Loucy (cell line): ENCODE measurements around the gene SPDYE17.
"Not testable (repeated sequence)": the region's sequence is repeated elsewhere in the genome, so short reads cannot be mapped to it uniquely, and the experiment has no call there.

ENCODE experiments used
- H2AFZ ChIP-seq: fragments of 200-600 bp; sonication (generic); 2 replicates; pipeline ENCODE4 v1.6.0; 2016; ENCODE audit warnings: antibody characterized with exemption, mild to moderate bottlenecking, low read length, moderate library complexity
- H3F3A ChIP-seq: fragments of 200-600 bp; 2 replicates; pipeline ENCODE4 v1.6.0; 2016; ENCODE audit warnings: antibody characterized with exemption, low read depth, mild to moderate bottlenecking
- H3K27me3 ChIP-seq: fragments of 200-600 bp; sonication (generic); 2 replicates; pipeline ENCODE4 v1.6.1; 2014; ENCODE audit warnings: low read length, mild to moderate bottlenecking; ENCODE audit not compliant: insufficient read depth, poor library complexity, severe bottlenecking
- H3K36me3 ChIP-seq: fragments of 200-600 bp; sonication (generic); 2 replicates; pipeline ENCODE4 v1.6.1; 2016; ENCODE audit warnings: low read length; ENCODE audit not compliant: insufficient read depth
- H3K4me1 ChIP-seq: fragments of 200-600 bp; sonication (generic); 2 replicates; pipeline ENCODE4 v1.5.1; 2014; ENCODE audit warnings: low read length, mild to moderate bottlenecking; ENCODE audit not compliant: insufficient read depth, poor library complexity, severe bottlenecking
- H3K4me2 ChIP-seq: fragments of 200-600 bp; sonication (generic); 2 replicates; pipeline ENCODE4 v1.6.0; 2014; ENCODE audit warnings: antibody characterized with exemption, low read length, low read depth, mild to moderate bottlenecking; ENCODE audit not compliant: poor library complexity, severe bottlenecking
- H3K4me3 ChIP-seq: fragments of 200-600 bp; sonication (generic); 2 replicates; pipeline ENCODE4 v1.5.1; 2014; ENCODE audit warnings: low read length, mild to moderate bottlenecking, mixed read lengths; ENCODE audit not compliant: poor library complexity, severe bottlenecking
- H3K79me2 ChIP-seq: fragments of 200-600 bp; sonication (generic); 2 replicates; pipeline ENCODE4 v1.6.1; 2014; ENCODE audit warnings: low read length; ENCODE audit not compliant: insufficient read depth
- H3K9ac ChIP-seq: fragments of 200-600 bp; sonication (generic); 2 replicates; pipeline ENCODE4 v1.6.0; 2014; ENCODE audit warnings: mild to moderate bottlenecking, low read depth, low read length, moderate library complexity; ENCODE audit not compliant: poor library complexity, severe bottlenecking
- H3K9me2 ChIP-seq: fragments of 200-600 bp; sonication (generic); replicated peaks from 2 replicates; pipeline ENCODE4 v1.6.1; 2016; ENCODE audit warnings: low read depth, low read length, mixed read lengths
- H3K9me3 ChIP-seq: fragments of 200-600 bp; sonication (generic); 2 replicates; pipeline ENCODE4 v1.6.1; 2014; ENCODE audit warnings: mild to moderate bottlenecking, antibody characterized with exemption, low read length, low read depth; ENCODE audit not compliant: insufficient read depth
- H4K20me1 ChIP-seq: fragments of 200-600 bp; sonication (generic); 2 replicates; pipeline ENCODE4 v1.6.0; 2014; ENCODE audit warnings: antibody characterized with exemption, low read length, mild to moderate bottlenecking; ENCODE audit not compliant: insufficient read depth, poor library complexity, severe bottlenecking

Gene SPDYE17

DNA sequence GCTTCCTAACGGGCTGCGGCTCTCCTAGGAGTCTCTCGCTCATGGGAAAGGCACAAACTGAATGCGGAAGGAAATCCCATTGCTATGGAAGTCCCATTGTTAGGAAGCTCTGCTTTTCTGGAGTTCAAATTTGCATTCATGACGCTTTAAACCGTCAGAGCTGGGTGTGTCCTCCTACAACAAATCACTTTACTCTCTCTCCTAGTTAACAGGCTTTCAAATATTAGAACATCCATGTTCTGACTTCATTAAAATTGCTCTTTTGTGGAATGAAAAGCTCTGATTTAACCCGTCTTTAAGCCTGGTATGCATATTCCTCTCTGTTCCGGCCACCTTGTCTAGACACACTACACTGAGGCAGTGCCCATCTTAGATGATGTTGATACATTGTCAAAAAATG, at the start of gene SPDYE17:
Gene SPDYE17 (minus strand): TSS at position 101 of the 400 bp plus-strand sequence. CDS start 1,791 bp downstream, outside the sequence.
- not testable (repeated sequence) for H3K4me2 ChIP-seq, H3K4me3 ChIP-seq, H3K4me1 ChIP-seq

DNA sequence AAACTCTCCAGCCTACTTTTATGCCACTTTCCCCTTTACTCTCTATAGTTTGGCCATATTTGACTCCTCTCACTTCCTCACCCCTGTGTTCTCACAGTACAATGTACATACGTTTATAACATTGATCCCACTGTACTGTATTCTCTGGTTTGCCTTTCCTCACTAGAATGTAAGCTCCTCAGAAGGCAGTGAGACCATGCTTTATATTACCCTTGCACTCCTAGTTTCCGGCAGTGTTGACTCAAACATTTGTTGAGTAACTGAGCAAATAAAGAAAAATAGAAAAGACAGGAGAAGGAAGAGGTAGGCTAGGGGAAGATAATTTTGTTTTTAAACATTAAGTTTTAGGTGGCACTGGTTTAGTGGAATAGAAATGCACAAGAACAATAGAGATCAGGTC, 48.1 kb upstream of the SPDYE17 start:
- H3K79me2 ChIP-seq, H3K4me2 ChIP-seq, H3K9me3 ChIP-seq: not testable (repeated sequence)

More for the DNA sequence above, at the start of gene SPDYE17:
- H3K9me2 ChIP-seq, H3K79me2 ChIP-seq, H3K9ac ChIP-seq, H3K9me3 ChIP-seq, H3F3A ChIP-seq, H3K27me3 ChIP-seq, H2AFZ ChIP-seq, H4K20me1 ChIP-seq, H3K36me3 ChIP-seq: not testable (repeated sequence)

DNA sequence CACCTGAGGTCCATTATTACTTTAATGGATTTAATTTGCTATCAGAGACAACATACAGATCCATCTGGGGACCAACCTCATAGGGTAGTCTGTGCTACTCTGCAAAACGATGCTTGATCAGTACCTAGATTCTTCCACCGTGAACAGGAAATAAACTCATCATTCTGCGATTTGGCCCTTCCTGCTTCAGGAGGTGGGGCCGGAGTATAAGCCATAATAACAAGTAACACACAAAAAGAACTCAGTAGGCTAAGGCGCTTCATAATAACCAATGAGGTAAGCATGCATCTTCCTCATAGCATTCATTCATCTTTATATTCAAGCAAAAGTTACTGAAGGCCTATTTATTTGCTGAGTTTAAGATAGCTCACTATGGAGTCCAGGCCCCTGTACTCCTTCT, 47.5 kb upstream of the SPDYE17 start:
- not testable (repeated sequence) for H2AFZ ChIP-seq, H3K4me2 ChIP-seq, H3K4me1 ChIP-seq, H3F3A ChIP-seq, H3K9me3 ChIP-seq, H3K27me3 ChIP-seq, H4K20me1 ChIP-seq, H3K4me3 ChIP-seq, H3K79me2 ChIP-seq, H3K9ac ChIP-seq, H3K9me2 ChIP-seq, H3K36me3 ChIP-seq

More for the DNA sequence above, 48.1 kb upstream of the SPDYE17 start:
- H4K20me1 ChIP-seq, H3K4me1 ChIP-seq, H3K4me3 ChIP-seq, H3K27me3 ChIP-seq, H3K9ac ChIP-seq, H2AFZ ChIP-seq, H3K36me3 ChIP-seq, H3F3A ChIP-seq, H3K9me2 ChIP-seq: not testable (repeated sequence)

GRCh38 chr7:77079112-77079511, 47.0 kb upstream of the SPDYE17 start:
- H3K79me2 ChIP-seq, H3K9ac ChIP-seq, H3K9me3 ChIP-seq, H4K20me1 ChIP-seq, H3K4me3 ChIP-seq, H3K4me1 ChIP-seq, H3K4me2 ChIP-seq, H3F3A ChIP-seq, H3K27me3 ChIP-seq, H2AFZ ChIP-seq, H3K36me3 ChIP-seq, H3K9me2 ChIP-seq: not testable (repeated sequence)

DNA sequence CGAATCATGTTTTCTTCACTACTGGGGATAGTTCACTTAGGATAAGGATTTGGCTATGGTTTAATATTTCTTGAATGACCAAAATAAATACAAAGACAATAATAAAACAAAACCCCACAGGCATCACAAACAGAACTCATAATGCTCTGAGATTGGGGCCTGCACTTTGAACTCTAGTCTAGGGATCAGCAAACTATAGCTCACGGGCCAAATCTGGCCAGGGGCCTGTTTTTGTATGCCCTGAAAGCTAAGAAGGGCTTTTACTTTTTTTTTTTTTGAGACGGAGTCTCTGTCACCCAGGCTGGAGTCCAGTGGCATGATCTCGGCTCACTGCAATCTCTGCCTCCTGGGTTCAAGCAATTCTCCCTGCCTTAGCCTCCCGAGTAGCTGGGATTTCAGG, 44.9 kb upstream of the SPDYE17 start:
- H3K4me3 ChIP-seq, H4K20me1 ChIP-seq, H3K4me1 ChIP-seq, H3K9me3 ChIP-seq, H3K36me3 ChIP-seq, H3K27me3 ChIP-seq, H3F3A ChIP-seq, H3K9me2 ChIP-seq, H3K4me2 ChIP-seq, H3K79me2 ChIP-seq, H2AFZ ChIP-seq, H3K9ac ChIP-seq: not testable (repeated sequence)

DNA sequence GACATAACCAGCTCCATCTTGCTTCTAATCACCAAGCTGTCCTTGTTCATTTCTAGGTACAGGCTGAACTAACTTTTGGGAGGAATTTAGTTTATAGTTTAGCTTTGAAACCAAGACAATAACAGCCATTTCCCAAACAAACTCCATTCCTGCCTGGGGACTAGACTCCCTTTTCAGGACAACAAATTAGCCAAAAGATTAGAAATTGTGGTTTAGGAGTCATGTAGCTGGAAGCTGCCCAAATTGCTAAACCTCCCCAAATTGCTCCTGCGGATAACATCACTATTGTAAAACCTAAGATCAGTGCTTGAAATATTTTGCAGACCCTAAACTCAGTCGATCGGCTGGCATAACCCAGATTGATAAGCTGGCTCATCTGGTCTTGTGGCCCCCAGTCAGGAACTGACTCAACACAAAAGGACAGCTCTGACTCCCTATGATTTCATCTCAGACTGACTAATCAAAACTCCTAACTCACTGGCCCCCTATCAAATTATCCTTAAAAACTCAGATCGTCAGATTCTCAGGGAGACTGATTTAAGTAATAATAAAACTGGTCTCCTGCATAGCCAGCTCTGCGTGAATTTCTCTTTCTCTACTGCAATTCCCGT, 42.7 kb upstream of the SPDYE17 start:
- not testable (repeated sequence) for H3K36me3 ChIP-seq, H3K4me3 ChIP-seq, H3K9ac ChIP-seq, H3K4me2 ChIP-seq, H3K9me3 ChIP-seq, H3K79me2 ChIP-seq, H3F3A ChIP-seq, H3K27me3 ChIP-seq, H3K4me1 ChIP-seq, H4K20me1 ChIP-seq, H3K9me2 ChIP-seq, H2AFZ ChIP-seq

DNA sequence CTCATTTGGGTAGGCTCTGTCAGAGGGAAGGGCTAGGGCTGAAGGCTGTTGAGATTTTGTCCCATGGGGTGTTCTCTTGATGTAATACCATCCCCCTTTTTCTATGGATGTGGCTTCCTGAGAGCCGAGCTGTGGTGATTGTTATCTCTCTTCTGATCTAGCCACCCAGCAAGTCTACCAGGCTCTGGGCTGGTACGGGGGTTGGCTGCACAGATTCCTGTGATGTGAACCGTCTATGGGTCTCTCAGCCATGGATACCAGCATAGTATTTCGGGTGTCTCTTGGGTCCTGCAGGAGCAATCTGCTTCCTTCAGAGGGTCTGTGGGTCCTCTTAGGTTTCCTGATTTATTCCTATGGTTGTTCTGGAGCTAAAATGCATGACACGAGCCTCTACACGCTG, 38.9 kb upstream of the SPDYE17 start:
- H3K9me3 ChIP-seq, H3K4me3 ChIP-seq, H3K4me2 ChIP-seq, H2AFZ ChIP-seq, H3K79me2 ChIP-seq, H4K20me1 ChIP-seq, H3K9me2 ChIP-seq, H3K36me3 ChIP-seq, H3F3A ChIP-seq, H3K4me1 ChIP-seq, H3K9ac ChIP-seq, H3K27me3 ChIP-seq: not testable (repeated sequence)
